ENCODE results near the gene CABP4.

DNA sequence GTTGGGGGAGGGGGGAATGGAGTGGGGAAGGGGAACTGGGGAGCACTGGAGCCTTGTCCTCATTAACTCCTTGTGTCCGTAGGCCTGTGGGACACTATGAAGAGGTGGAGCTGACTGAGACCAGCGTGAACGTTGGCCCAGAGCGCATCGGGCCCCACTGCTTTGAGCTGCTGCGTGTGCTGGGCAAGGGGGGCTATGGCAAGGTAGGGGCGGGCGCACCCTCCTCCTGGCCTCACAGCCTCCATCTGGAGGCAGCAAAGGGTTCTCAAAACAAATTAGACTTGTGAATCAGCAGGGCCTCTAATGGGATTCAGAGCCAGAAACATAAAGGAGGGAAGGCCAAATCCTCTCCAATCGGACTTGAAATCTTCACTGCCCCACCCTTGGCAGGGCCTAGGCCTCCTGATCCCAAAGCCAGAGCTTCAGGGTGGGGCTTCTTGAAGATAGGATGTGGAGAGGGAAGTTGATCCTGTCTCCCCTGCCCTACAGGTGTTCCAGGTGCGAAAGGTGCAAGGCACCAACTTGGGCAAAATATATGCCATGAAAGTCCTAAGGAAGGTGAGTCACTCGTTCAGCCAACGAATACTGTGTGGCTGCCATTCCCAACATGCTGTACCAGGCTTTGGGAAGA is 26.0 kb upstream of the CABP4 start:
- TF ChIP-seq POLR2A (IDR thresholded peaks at IDR 0.05): no peak
- TF ChIP-seq POLR2AphosphoS5 (IDR thresholded peaks at IDR 0.05; ENCODE audit: insufficient read depth in 1 of 2, low read depth in 1 of 2): peak in 1 of 2 donors; percentile 33
- TF ChIP-seq, protein P1, sequence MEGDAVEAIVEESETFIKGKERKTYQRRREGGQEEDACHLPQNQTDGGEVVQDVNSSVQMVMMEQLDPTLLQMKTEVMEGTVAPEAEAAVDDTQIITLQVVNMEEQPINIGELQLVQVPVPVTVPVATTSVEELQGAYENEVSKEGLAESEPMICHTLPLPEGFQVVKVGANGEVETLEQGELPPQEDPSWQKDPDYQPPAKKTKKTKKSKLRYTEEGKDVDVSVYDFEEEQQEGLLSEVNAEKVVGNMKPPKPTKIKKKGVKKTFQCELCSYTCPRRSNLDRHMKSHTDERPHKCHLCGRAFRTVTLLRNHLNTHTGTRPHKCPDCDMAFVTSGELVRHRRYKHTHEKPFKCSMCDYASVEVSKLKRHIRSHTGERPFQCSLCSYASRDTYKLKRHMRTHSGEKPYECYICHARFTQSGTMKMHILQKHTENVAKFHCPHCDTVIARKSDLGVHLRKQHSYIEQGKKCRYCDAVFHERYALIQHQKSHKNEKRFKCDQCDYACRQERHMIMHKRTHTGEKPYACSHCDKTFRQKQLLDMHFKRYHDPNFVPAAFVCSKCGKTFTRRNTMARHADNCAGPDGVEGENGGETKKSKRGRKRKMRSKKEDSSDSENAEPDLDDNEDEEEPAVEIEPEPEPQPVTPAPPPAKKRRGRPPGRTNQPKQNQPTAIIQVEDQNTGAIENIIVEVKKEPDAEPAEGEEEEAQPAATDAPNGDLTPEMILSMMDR (IDR thresholded peaks at IDR 0.05): no peak
